Endothelial cell (in vitro differentiated cells): ENCODE data around the gene CCNJL. TPM values are rescaled to one million over a fixed set of nuclear protein-coding genes. Genes with fewer than 3 reads are reported as not detected.
A peak's percentile ranks its signal among the peaks of the same experiment; 100 is the strongest.

ENCODE experiments used
- DNase-seq: peaks from one replicate; pipeline ENCODE4 v3.0.0; 2021; ENCODE audit warnings: low spot score
- H3K27ac Mint-ChIP-seq: one replicate; pipeline ENCODE4 v1.8.0; 2021; ENCODE audit warnings: mixed read lengths, inconsistent platforms; ENCODE audit not compliant: unreplicated experiment
- H3K27me3 Mint-ChIP-seq: one replicate; pipeline ENCODE4 v1.8.0; 2021; ENCODE audit warnings: mild to moderate bottlenecking, moderate library complexity, mixed read lengths, inconsistent platforms; ENCODE audit not compliant: unreplicated experiment
- H3K36me3 Mint-ChIP-seq: one replicate; pipeline ENCODE4 v1.8.0; 2021; ENCODE audit warnings: mild to moderate bottlenecking, low read depth, mixed read lengths, inconsistent platforms; ENCODE audit not compliant: unreplicated experiment
- H3K4me1 Mint-ChIP-seq: one replicate; pipeline ENCODE4 v1.8.0; 2021; ENCODE audit warnings: mild to moderate bottlenecking, mixed read lengths, inconsistent platforms; ENCODE audit not compliant: unreplicated experiment
- H3K4me3 Mint-ChIP-seq: one replicate; pipeline ENCODE4 v1.8.0; 2021; ENCODE audit warnings: mild to moderate bottlenecking, mixed read lengths, inconsistent platforms; ENCODE audit not compliant: unreplicated experiment
- H3K9me3 Mint-ChIP-seq: one replicate; pipeline ENCODE4 v1.8.0; 2021; ENCODE audit warnings: mixed read lengths, inconsistent platforms; ENCODE audit not compliant: unreplicated experiment
- CTCF ChIP-seq: fragments of 200-600 bp; sonication (generic); IDR thresholded peaks from one replicate; pipeline ENCODE4 v1.5.0; 2021; ENCODE audit warnings: antibody characterized with exemption; ENCODE audit not compliant: unreplicated experiment
- total RNA-seq: library from RNA; stranded (reverse); fragmentation: NEBNext Ultra II Directional; extraction: Animal tissue kit (Norgen Biotek cat#: 25700); gene quantifications from one replicate; pipeline ENCODE4 v1.2.1, GENCODE V29; 2021; ENCODE audit not compliant: unreplicated experiment

The CCNJL gene
- total RNA-seq, 1 donor from 2014 or later = 65.0 TPM

- Mint-ChIP-seq H3K4me3 (peak overlapping the region; percentile 11), H3K27me3 (peaks cover 24% of the 10 kb centered on the region), H3K27ac (no peak overlapping the region), H3K9me3 (no peaks in the 10 kb centered on the region), H3K36me3 (no peaks in the 10 kb centered on the region), H3K4me1 (peaks cover 9% of the 10 kb centered on the region)
- no peak for TF ChIP-seq CTCF
- no peak for DNase-seq
Observed at GRCh38 chr5:160237571-160238093, 74.7 kb downstream of the CCNJL start.

DNA sequence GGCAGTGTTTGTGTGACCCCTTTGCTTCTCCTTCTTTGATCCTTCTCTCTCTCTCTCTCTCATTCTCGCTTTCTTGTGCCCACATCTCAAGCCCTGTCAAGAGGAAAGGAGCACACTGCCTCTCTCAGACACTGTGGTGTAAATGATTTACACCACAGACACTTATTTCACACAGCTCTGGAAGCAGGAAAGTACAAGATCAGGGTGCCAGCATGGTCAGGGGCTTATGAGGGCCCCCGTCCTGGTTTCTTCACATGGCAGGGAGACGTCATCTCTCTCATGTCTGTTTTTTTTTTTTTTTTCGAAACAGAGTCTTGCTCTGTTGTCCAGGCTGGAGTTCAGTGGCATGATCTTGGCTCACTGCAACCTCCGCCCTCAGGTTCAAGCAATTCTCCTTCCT is 76.6 kb downstream of the CCNJL start:
- Mint-ChIP-seq H3K27me3 (peaks cover 20% of the 10 kb centered on the region), H3K9me3 (no peaks in the 10 kb centered on the region), H3K36me3 (no peaks in the 10 kb centered on the region), H3K27ac (no peak overlapping the region), H3K4me3 (no peak overlapping the region), H3K4me1 (peaks cover 12% of the 10 kb centered on the region)
- DNase-seq = no peak
- TF ChIP-seq CTCF = no peak

- peaks cover 7% of the 10 kb centered on the region for H3K4me1 Mint-ChIP-seq
- no peak overlapping the region for H3K4me3 Mint-ChIP-seq
- no peaks in the 10 kb centered on the region for H3K9me3 Mint-ChIP-seq
- H3K27ac Mint-ChIP-seq = no peak overlapping the region
- H3K36me3 Mint-ChIP-seq = no peaks in the 10 kb centered on the region
- no peak for DNase-seq
- no peak for TF ChIP-seq CTCF
- peaks cover 10% of the 10 kb centered on the region for H3K27me3 Mint-ChIP-seq
Observed at GRCh38 chr5:160233215-160233614, 79.1 kb downstream of the CCNJL start.

DNA sequence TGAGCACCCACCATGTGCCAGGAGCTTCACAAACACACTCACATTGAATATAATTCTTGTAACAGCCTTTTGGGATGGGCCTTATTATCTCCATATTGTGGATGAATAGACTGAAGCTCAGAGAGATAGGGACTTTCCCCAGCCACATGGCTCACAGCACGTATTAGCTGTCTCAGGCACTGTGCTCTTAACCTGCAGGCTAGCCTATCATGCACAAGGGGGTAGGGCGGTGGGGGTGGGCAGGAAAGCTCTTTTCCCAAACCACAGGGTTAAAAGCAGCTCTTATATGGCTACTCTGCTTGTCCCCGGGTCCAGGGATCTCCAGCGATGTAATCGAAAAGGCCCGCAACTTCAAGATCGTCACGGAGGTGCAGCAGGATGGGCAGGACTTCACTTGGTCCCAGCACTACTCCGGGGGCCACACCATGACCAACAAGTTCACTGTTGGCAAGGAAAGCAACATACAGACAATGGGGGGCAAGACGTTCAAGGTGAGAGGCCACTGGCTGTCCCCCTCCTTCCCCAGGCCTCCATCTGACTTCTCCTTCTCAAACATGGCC is 80.5 kb downstream of the CCNJL start:
- H3K27me3 Mint-ChIP-seq = peaks cover 4% of the 10 kb centered on the region
- no peaks in the 10 kb centered on the region for H3K36me3 Mint-ChIP-seq
- H3K4me3 Mint-ChIP-seq = no peak overlapping the region
- no peak overlapping the region for H3K27ac Mint-ChIP-seq
- H3K9me3 Mint-ChIP-seq = no peaks in the 10 kb centered on the region
- TF ChIP-seq CTCF = no peak
- H3K4me1 Mint-ChIP-seq = peaks cover 5% of the 10 kb centered on the region
- DNase-seq = no peak

DNA sequence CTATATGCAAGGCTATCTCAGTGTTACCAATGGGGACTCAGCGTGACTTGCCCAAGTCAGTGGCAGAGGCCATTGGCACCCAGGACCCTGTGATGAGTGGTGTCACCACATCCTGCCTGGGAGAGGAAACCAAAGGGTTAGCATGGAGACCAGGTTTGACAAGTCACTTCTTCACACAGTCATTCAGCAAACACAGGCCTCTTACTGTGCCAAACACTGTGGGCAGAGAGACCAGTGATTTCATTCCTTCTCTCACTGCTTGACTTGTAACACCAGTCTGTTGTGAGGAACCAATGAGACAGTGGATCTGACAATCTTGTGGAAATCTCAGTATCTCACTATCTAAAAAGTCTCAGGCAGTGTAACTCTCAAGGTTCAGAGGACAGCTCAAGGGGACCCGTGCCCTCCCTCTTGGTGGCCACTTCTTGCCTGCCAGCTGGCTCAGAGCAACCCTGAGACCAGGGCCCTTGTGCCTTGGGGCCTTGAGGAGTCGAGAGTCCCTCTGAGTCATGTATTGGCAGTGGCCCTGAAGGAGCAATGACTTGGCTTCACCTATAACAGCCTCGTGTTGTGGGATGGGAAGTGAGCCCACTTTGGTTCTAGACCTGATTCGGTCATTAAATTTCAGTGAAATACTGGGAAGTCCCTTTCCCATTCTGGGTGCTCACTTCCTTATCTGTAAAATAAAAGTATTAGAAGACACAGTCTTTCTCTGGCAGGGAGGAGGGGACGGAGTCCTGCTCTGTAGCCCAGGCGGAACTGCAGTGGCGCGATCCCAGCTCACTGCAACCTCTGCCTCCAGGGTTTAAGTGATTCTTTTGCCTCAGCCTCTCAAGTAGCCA is 81.5 kb downstream of the CCNJL start:
- H3K4me3 Mint-ChIP-seq = no peak overlapping the region
- H3K9me3 Mint-ChIP-seq = no peaks in the 10 kb centered on the region
- peaks cover 3% of the 10 kb centered on the region for H3K27me3 Mint-ChIP-seq
- no peak for TF ChIP-seq CTCF
- no peaks in the 10 kb centered on the region for H3K36me3 Mint-ChIP-seq
- peaks cover 5% of the 10 kb centered on the region for H3K4me1 Mint-ChIP-seq
- DNase-seq = no peak
- no peak overlapping the region for H3K27ac Mint-ChIP-seq
